ENCODE data around the gene IQGAP3. TPM values are rescaled to one million over a fixed set of nuclear protein-coding genes. Genes with fewer than 3 reads are reported as not detected.

Gene IQGAP3
- total RNA-seq, 1 donor from 2014 or later = 1.5 TPM

DNA sequence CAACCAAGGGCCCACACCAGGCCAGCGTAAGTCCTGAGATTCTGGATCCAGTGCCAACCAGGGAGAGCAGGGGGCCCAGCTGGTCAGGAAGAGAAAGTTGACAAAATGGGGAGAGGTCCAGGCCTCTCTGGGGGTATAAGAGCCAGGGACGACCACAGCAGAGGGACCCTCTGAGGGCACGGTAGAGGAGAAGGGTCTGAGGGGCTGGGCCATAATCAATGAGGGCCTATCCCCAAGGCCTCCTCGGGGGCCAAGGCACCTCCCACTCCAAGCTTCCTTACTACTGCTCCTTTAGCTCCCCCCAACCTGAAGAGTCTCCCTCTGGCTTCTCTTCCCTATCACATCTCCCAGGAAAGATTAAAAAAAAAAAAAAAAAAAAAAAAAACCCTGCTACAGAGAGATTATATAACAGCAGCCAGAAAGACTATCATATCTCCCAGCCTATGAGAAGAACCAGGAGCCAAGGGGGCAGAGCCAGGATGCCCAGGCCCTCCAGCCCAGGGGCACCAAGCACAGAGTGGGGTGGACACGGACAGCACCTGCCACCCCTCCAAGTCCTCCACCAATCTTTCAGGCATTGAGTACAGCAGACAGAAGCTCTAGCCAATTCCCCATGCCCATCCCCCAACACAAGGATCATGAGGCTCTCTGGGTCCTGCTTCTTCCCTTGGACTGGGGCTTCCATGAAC, 74.5 kb downstream of the IQGAP3 start:
- no peak for DNase-seq (ENCODE audit: low read depth)

DNA sequence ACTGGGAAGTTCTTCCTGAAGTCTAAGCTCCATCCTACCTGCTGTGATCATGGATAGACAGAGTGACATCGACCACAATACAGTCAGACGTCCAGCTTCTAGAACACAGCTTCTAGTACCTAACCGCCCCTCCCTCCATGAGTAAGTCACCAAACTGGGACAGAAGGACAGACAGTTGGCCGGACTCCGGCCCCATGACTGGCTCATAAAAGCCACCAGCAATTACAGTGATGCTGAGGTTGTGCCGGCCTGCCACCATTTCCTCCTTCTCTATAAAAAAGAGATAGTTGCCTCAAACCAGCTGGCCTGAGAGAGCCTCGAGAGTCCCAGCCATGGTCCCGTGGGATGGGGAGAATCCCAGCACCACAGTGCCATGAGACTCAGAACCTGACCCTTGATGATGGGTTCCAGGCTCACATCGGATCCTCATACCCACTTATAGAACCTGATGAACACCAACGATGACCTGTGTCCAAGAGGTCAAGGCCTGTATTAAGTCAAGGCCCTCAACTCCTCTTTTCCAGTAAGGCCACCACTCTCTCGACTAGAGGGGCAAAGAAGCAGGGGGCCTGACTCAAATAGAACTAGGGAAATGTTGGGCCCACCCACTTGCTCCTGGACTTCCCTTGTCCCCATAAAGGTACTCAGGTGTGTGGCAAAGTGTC, 75.2 kb downstream of the IQGAP3 start:
- no peak for DNase-seq (ENCODE audit: low read depth)

DNA sequence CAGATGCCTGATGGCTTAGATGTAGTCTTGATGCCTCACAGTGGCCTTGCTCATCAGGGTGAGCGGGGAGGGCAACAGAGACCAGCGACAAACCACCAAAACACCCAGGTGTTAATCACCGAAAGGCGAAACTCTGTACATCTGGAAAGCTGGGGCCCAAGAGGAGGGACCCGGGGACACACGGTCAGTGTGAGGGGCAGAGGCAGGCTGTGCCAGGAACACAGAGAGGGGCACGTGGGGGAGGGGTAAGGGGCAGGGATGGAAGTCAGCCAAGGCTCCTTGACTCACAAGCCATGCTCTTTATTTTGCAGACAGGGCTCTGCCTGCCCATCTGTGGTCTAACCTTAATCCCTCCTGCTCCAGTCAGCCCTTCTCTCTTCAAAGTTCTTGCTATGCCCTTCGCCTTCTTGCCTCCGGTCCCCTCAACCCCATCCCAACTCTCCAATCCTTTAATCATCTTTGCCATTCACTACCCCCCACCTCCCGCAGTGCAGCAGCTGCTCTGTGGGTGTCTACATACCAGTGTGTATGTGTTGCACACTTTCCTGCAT, 76.1 kb downstream of the IQGAP3 start:
- DNase-seq (ENCODE audit: low read depth) = no peak

DNA sequence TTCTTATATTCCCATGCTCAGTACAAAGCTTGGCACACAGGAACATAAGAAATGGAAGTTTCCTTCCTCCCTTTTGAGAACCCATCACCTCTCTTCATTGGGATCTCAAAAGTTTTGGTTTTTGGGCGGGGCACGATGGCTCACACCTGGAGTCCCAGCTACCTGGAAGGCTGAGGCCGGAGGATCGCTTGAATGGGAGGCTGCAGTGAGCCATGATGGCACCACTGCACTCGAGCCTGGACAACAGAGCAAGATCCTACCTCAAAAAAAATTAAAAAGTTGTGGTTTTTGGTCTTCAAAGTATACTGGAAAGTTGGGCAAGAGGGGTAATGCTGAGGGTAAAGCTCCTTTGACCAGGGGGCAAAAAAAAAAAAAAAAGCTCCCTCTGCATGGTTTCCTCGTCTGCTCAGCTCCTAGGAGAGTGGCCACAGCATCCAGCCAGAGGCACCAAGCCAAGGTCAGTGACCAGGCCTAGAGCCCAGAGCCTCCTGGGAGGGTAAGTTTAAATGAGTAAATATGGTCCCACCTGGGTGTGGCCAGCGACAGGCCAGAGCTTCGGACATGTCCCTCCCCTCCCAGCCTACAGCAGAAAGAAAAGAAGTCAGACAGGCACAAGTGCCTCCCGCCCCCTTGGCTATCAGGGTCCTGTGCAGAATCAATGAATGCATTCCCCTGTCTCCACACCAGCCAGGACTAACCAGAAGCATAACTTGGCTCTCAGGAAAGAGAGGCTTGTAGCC, 76.8 kb downstream of the IQGAP3 start:
- DNase-seq (ENCODE audit: low read depth) = no peak

DNA sequence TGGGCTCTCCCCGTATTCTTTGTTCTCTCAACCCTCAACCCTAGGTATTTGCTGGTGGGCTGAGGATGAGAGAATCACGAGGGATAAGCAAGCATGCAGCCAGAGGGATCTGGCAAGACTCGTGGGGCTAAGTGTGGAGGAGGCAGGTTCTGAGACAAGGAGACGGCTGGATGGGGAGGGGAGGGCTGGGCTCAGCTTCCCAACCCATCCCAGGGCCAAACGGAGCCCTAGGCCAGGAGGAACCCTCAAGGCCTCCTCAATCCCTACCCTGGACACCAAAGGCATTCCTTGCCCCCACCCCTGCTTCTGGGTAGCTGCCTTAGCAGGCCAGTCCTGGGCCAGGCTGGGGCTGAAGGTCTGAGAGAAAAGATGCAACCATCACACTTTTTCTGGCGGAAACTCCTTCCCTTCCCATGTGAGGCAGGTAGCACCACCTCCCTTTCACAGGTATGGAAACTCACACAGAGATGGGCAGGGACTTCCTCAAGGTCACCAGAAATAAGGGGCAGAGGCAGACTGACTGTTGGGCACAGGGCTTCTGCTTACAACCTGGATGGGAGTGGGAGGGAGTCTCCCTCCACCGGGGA, 78.0 kb downstream of the IQGAP3 start:
- no peak for DNase-seq (ENCODE audit: low read depth)

DNA sequence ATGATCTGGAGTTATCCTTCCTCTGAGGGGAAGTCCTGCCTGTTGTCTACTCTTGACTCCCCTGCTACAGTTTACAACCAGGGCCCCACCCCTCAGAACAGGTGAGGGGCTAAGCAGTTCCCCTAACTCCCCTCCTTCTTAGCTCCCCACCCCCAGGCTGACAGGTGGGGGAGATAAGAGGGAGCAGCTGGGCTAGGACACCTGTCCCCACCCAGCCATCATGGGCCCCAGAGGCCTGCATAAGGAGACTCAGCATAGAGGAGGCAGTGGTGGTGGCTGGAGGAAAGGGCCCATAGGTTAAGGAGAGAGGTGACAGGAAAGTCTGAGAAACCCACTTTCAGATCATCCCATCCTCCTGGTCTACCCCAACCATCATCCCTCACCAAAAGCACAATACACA, 78.6 kb downstream of the IQGAP3 start:
- DNase-seq (ENCODE audit: low read depth) = no peak

DNA sequence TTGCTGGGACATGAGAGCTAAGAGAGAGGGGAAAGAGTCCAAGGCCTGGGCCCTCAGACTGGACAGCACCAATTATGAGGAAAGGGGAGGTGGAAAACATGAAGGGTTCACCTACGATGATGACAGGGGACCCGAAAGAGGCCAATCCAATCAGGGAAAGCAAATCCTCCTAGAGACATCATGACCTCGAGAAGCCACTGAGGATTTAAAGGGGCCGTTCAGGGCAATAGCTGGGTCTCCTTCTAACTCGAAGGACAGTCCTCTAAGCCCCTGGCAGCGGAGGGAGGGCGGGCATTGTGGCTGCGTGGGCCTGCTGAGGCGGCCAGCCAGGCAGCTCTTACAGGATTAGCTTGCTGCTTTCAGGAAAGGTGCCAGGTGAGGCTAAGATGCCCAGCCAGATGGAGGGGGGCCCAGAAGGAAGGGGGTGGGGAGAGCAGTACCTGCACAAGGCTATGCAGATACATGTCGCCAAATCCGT, 79.2 kb downstream of the IQGAP3 start:
- no peak for DNase-seq (ENCODE audit: low read depth)

DNA sequence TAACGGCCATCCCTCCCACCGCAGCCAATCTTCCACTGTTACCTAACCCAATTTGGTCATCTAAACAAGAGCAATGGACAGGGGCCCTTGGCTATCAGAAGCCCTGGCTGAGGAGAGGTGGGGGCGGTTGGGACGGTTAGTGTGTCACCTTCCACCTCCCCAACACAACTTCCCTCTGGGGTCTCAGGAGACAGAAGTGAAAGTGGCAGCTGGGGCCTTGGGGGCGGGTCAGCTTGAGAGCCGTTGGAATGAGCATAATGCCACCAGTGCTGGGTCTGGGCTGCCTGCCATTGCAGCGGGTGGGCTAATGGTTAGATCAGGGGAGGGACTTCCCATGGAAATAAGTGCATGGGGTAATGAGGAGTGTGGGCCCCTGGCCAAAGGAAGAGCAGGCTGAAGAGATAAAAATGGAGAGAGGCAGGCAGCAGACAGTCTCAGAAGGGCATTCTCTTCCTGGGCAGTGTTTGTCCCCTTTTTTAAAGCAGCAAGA, 79.7 kb downstream of the IQGAP3 start:
- DNase-seq (ENCODE audit: low read depth) = no peak

DNA sequence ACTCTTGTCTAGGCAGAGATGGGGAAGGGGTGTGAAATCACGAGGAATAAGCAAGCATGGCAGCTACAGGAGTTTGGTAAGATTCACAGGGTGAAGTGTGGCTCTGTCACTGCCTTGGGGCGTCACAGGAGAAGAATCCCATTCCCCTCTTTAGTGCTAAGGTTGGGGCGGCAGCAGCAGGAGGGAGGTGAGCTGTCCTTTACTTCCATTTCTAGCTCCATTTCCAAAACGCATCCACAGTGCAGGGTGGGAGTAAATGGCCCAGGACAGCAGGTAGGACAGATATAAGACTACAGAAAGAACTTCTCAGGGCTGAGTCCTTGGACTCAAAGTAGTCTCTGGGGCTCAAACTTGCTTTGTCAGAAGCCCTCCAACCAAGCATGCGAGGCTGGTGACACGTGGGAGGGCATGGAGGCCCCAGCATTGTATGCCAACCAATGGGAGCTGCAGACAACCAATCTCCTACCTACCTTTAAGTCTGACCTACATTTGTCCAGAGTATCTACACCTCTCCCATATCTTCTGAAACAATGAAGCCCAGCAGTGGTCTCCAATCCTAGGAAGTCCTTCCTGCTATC, 80.3 kb downstream of the IQGAP3 start:
- no peak for DNase-seq (ENCODE audit: low read depth)

DNA sequence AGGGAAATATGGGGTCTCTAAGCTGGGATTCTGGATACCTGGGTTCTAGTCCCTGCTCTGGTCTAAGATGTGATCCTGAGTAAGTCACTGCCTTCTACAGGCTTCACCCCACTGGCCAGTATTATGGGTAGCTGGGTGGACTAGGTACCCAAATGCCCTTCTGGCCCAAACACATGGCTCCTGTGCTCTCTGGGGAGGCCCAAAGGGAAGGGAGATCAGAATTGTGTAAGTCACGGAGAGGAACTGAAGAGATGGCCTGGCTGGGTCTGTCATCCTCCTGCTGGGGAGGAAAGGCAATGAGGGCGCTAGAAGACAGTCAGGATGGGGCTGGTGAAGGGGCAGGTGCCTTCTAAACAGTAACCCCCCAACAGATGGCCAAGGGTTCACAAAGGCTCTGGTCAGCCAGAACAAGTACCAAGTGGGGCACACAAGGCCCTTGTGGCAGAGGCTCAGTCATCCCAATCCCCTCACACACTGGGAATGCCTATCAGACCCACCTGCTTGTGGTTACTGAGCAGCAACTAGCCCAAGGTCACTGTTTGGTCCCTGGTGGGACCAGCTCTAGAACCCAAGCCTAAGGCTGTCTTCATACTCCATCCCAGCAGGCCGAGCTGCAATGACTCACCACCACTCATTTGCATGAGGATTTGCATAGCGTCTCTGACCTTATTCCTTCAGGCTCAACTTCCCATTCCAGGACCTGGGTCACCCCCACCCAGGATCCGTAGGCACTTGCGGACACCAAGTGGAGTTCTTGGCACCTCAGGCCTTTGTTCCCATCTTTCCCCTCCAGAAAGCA, 81.0 kb downstream of the IQGAP3 start:
- no peak for DNase-seq (ENCODE audit: low read depth)

DNA sequence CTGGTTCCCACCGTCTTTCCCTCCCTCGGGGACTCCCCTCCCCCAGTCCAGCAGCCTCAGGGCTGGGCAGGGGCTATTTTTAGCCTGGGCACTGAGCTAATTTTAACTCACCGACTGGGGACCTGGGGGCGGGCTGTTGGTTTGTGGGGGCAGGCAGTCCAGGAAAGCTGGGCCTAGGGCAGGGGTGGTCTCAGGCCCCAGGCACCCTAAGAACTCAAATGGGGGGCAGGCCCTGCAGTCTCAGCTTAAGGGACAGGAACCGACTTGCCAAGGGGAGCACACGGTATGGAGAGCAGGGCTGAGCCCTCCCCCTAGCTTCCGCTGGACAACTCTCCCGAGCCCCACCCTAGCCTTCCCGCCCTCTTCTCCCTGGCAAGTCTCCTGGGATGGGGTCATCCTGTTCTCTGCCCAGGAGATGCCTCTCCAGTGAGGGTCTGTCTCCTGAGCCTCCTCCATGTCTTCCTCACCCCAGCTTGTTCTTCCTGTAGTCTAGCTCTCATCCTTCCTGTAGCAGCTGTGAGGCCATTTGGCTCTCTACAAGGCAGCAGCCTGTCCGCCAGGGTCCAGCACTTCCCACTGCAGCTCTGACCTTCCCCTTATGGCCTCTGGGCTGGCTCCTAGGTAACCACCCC, 81.8 kb downstream of the IQGAP3 start:
- no peak for DNase-seq (ENCODE audit: low read depth)

DNA sequence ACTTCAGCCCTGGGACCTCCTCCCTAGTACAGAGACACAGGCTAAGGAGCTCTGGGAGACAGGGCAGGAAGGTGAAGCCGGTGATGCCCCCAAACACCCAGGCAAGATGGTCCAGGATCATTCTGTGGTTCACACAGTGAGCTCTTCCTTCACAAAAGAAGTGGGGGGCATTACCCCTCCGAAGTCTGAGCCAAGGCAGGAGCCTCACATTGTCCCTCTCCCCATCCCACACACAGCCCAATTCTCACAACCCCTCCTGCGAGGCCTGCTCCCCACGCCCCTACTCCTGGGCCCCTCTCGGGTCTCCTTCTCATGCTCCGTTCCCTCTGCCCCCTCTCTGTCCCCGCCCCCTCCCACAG, 82.5 kb downstream of the IQGAP3 start:
- no peak for DNase-seq (ENCODE audit: low read depth)

DNA sequence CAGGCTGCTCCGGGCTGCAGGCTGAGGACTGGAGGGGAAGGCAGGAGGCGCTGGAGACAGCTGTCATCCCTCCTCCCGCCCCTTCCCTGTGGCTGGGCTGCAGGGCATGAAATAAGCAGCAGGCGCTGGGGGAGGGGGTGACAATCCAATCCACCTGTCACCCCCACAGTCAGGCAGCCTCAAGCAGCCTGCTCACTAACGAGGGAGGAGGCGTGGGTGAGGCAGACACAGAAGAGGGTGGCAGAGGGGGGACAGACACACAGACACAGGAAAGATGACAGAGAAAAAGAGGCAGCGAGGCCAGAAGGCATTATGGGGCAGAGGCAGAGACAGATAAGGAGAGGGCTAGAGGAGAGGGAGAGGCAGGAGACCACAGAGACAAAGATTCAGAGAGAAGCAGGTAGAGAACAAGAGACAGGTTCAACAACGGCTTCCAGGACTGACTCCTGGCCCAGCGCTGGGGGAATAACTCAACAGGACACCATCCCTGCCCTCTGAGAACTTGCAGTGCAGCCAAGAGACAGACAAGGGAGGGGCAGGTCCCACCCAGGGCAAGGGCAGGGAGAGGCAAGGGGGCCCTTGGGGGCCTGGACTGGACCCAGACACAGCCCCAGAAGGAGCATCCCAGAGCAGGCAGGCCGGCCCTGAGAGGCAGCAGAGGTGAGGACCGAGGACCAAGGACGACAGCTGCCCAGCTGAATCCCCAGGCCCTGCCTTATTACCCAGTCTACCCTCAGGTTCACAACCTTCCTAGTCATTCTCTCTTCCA, 83.0 kb downstream of the IQGAP3 start:
- DNase-seq (ENCODE audit: low read depth) = no peak

DNA sequence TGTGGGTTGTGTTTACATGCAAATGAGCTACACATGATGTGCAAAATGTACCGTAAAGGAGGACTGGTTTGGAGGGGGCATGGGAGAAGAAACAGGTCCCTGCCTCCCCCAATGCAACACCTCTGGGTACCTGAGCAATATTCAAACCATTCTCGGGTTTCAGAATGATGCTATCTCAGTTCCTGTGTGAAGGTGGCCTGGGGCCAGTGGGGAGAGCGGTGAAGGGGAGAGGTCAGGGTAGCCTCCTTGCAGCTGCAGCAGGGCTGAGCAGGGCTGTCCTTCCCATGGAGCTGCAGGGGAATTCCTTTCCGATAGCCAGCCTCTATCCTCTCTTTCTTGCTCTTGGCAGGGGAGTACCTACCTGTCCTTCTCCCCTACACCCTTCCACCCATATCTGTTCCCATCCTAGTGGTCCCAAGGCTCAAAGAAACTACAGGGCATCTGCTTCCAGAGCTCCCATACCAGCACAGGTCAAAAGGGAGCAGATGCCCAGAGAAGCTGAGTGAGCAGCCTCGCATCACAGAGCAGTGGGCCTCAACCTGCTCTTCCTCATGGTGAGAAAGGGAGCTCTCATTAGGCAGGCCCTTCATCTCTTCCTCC, 83.7 kb downstream of the IQGAP3 start:
- no peak for DNase-seq (ENCODE audit: low read depth)

DNA sequence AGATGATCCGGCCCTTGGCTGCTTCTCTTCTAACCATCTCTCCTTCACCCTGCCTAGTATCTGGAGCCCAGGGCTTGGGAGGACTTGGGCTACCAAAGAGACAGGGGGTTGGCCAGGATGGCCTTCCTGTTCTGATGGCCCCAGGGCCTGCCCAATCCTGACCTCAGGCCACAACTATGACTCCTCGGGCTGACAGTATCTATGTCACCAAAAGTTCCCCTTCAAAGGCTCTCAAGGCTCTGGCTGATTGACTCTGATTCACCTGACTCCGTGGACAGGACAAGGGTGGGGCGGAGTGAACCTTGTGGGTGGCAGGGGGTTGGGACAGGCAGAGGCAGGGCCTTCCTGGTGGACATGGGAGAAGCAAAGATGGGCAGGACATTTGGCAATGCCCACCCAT, 84.5 kb downstream of the IQGAP3 start:
- DNase-seq (ENCODE audit: low read depth) = peak; percentile 48

DNA sequence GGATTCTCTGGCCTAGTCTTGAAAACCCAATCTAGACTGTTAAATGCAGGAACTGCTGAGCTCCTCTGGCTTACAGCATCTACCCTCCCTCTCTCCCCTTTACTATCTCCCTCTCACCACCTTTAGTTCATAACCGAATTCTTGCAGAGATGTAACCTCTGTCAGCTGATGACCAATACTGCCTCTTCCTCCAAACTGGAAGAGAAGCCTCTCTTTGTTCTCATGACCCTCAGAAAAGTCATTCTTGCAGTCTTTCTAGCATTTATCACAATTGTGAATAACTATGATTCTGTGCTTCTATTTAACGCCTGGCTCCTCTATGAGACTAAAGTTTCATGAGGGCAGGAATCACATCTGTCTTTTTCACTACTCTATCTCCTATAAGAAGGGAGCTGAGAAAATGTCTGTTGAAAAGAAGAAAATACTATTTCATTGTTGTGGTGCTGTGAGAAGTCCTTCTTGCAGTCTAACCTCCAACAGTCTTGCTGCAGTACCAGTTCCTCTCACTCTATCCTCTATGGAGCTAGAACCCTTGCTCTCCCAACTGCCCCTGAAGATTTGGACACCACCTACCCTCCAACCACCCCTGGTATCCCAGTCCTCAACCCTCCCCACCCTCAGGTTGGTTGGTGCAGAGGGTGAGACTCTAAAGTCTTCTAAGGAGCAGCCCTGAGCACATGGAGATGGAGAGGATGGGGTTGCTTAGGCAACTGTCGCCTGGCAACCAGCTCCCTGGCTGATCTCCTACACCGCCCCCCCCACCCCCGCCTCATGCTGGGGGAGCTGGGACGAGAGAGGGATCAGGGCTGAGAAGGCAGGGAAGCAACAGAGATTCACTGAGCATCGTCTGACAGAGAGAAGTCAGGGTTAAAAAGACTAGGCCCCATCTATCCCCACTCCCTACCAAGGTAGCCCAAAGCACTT, 85.7 kb downstream of the IQGAP3 start:
- no peak for DNase-seq (ENCODE audit: low read depth)

DNA sequence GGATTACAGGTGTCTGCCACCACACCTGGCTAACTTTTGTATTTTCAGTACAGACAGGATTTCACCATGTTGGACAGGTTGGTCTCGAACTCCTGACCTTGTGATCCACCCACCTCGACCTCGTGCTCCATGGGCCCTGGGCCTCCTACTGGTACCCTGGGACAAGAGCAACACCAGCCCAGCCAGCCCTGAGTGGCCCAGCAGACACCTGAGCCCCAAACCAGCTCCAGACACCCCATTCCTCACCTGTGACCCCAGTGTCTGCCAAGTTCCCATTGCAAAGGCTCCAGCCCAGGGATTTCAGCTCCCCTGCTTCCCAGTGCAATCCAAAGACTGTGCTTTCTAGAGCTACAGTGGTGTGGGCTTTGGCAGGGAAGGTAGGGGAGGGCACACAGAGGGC, 86.4 kb downstream of the IQGAP3 start:
- DNase-seq (ENCODE audit: low read depth) = no peak

DNA sequence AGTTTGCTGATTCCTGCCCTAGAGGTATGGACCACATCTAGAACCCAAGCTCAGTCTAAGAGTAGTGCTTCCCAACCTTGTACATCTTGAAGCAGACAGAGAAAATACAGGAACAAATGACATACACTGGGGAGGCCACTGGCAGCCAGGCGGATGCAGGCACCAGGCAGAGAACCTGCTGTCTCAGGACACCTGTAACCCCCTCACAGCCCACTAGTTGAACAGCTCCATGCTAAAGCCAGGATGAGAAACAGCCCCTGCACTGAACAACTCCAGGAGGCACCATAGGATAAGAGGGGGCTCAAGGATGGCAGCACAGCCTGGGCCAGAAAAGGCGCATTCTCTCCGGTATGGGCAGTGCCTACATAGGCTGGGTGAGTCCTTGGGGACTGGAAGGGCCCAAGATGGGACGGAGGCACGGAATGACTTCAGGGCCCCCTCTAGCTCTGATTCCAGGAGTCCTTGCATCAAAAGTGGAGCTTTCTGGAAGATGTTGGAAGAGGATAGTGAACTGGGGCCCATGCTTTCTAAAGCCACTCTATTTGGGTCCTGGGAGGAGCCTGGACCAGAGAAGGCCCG, 87.8 kb downstream of the IQGAP3 start:
- DNase-seq (ENCODE audit: low read depth) = no peak

Data from renal cortical epithelial cell (primary cell).